Endodermal cell (in vitro differentiated cells): ENCODE results near the gene MFSD12. TPM values are rescaled to one million over a fixed set of nuclear protein-coding genes. Genes with fewer than 3 reads are reported as not detected.
A peak's percentile ranks its signal among the peaks of the same experiment; 100 is the strongest.

ENCODE experiments used
- DNase-seq: peaks from one replicate; pipeline ENCODE4 v3.0.0-alpha.2; 2017
- H3K27ac ChIP-seq: 2 replicates; pipeline ENCODE4 v1.5.1; 2013; ENCODE audit warnings: mild to moderate bottlenecking, low read depth, low read length, moderate library complexity
- H3K27me3 ChIP-seq: 2 replicates; pipeline ENCODE4 v1.6.1; 2013; ENCODE audit warnings: mild to moderate bottlenecking, low read length, moderate library complexity; ENCODE audit not compliant: insufficient read depth, control insufficient read depth, poor library complexity, severe bottlenecking
- H3K36me3 ChIP-seq: 2 replicates; pipeline ENCODE4 v1.7.0; 2013; ENCODE audit warnings: mild to moderate bottlenecking, low read length, moderate library complexity; ENCODE audit not compliant: control insufficient read depth, insufficient read depth
- H3K4me1 ChIP-seq: one replicate; pipeline ENCODE4 v1.7.0; 2013; ENCODE audit warnings: low read length; ENCODE audit not compliant: control insufficient read depth, insufficient read depth
- H3K4me3 ChIP-seq: 2 replicates; pipeline ENCODE4 v1.5.1; 2013; ENCODE audit warnings: mild to moderate bottlenecking, low read length, moderate library complexity
- H3K9ac ChIP-seq: 2 replicates; pipeline ENCODE4 v1.6.1; 2013; ENCODE audit warnings: mild to moderate bottlenecking, low read length, moderate library complexity; ENCODE audit not compliant: poor library complexity, severe bottlenecking; ENCODE audit errors: extremely low read depth
- H3K9me3 ChIP-seq: 2 replicates; pipeline ENCODE4 v1.6.1; 2013; ENCODE audit warnings: mild to moderate bottlenecking, low read length, moderate library complexity; ENCODE audit not compliant: control insufficient read depth
- H3K27ac Mint-ChIP-seq: 2 replicates; pipeline ENCODE4 v1.8.0; 2020; ENCODE audit warnings: mixed read lengths
- H3K27me3 Mint-ChIP-seq: 2 replicates; pipeline ENCODE4 v1.8.0; 2021; ENCODE audit warnings: mild to moderate bottlenecking, mixed read lengths; ENCODE audit not compliant: insufficient read depth
- H3K36me3 Mint-ChIP-seq: 2 replicates; pipeline ENCODE4 v1.8.0; 2020; ENCODE audit warnings: low read depth, mixed read lengths
- H3K4me1 Mint-ChIP-seq: 2 replicates; pipeline ENCODE4 v1.8.0; 2020; ENCODE audit warnings: mixed read lengths
- H3K4me3 Mint-ChIP-seq: 2 replicates; pipeline ENCODE4 v1.8.0; 2020; ENCODE audit warnings: mild to moderate bottlenecking, moderate library complexity, mixed read lengths
- H3K9me3 Mint-ChIP-seq: 2 replicates; pipeline ENCODE4 v1.8.0; 2020; ENCODE audit warnings: mild to moderate bottlenecking, mixed read lengths
- WGBS, 2 experiments: methylation state at CpG; one replicate each; pipeline versions ENCODE4 v1.1.5 to v1.1.7; 2013; ENCODE audit warnings: missing lambda C conversion rate in 2 of 2, mixed read lengths in 1 of 2; ENCODE audit not compliant: insufficient coverage in 1 of 2, insufficient read length in 1 of 2; 5-methylcytosine and 5-hydroxymethylcytosine counted together
- total RNA-seq, 2 donors: library from RNA; stranded (reverse); fragmentation: NEBNext Ultra II Directional in 1 of 2; extraction: Animal tissue kit (Norgen Biotek cat#: 25700) in 1 of 2; gene quantifications; 2 replicates in 1 of 2; 3 replicates in 1 of 2; pipeline ENCODE4 v1.2.1, GENCODE V29; 2021
- TF ChIP-seq, protein P1 (sequence below): fragments of 200-600 bp; sonication (generic); conservative IDR thresholded peaks from 2 replicates; pipeline ENCODE4 v1.5.0; 2021; ENCODE audit warnings: antibody characterized with exemption, mild to moderate bottlenecking

The MFSD12 gene
- total RNA-seq, 2 donors from 2014 or later: 48.2 to 62.4 TPM

- H3K4me3 Mint-ChIP-seq: no peak overlapping the region
- peaks cover 4% of the 10 kb centered on the region for H3K36me3 ChIP-seq
- H3K27ac ChIP-seq: no peak overlapping the region
- no peak overlapping the region for H3K9ac ChIP-seq
- H3K27me3 Mint-ChIP-seq: peaks cover 1% of the 10 kb centered on the region
- H3K4me1 ChIP-seq: no peaks in the 10 kb centered on the region
- peaks cover 3% of the 10 kb centered on the region for H3K4me1 Mint-ChIP-seq
- 87 to 94% methylated on average over 7 to 9 of the region's 9 CpGs for WGBS, 2 experiments
- no peak overlapping the region for H3K4me3 ChIP-seq
- H3K9me3 ChIP-seq: no peaks in the 10 kb centered on the region
- no peak for DNase-seq
- H3K36me3 Mint-ChIP-seq: peaks cover 6% of the 10 kb centered on the region
- no peaks in the 10 kb centered on the region for H3K27me3 ChIP-seq
- no peaks in the 10 kb centered on the region for H3K9me3 Mint-ChIP-seq
- TF ChIP-seq, protein P1, sequence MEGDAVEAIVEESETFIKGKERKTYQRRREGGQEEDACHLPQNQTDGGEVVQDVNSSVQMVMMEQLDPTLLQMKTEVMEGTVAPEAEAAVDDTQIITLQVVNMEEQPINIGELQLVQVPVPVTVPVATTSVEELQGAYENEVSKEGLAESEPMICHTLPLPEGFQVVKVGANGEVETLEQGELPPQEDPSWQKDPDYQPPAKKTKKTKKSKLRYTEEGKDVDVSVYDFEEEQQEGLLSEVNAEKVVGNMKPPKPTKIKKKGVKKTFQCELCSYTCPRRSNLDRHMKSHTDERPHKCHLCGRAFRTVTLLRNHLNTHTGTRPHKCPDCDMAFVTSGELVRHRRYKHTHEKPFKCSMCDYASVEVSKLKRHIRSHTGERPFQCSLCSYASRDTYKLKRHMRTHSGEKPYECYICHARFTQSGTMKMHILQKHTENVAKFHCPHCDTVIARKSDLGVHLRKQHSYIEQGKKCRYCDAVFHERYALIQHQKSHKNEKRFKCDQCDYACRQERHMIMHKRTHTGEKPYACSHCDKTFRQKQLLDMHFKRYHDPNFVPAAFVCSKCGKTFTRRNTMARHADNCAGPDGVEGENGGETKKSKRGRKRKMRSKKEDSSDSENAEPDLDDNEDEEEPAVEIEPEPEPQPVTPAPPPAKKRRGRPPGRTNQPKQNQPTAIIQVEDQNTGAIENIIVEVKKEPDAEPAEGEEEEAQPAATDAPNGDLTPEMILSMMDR: no peak
- H3K27ac Mint-ChIP-seq: peak overlapping the region; percentile 26
Measured at GRCh38 chr19:3551792-3552095, 5.6 kb downstream of the MFSD12 start.

GRCh38 chr19:3550947-3551791, 6.2 kb downstream of the MFSD12 start:
- H3K36me3 Mint-ChIP-seq: peaks cover 6% of the 10 kb centered on the region
- Histone ChIP-seq H3K36me3 (peaks cover 4% of the 10 kb centered on the region), H3K9me3 (no peaks in the 10 kb centered on the region), H3K27me3 (no peaks in the 10 kb centered on the region), H3K4me3 (no peak overlapping the region), H3K4me1 (no peaks in the 10 kb centered on the region), H3K27ac (no peak overlapping the region), H3K9ac (no peak overlapping the region)
- no peak for DNase-seq
- peak overlapping the region; percentile 26 for H3K27ac Mint-ChIP-seq
- no peaks in the 10 kb centered on the region for H3K27me3 Mint-ChIP-seq
- no peaks in the 10 kb centered on the region for H3K9me3 Mint-ChIP-seq
- TF ChIP-seq, protein P1: no peak
- no peaks in the 10 kb centered on the region for H3K4me1 Mint-ChIP-seq
- 93 to 95% methylated on average over 21 to 32 of the region's 34 CpGs for WGBS, 2 experiments
- no peak overlapping the region for H3K4me3 Mint-ChIP-seq

DNA sequence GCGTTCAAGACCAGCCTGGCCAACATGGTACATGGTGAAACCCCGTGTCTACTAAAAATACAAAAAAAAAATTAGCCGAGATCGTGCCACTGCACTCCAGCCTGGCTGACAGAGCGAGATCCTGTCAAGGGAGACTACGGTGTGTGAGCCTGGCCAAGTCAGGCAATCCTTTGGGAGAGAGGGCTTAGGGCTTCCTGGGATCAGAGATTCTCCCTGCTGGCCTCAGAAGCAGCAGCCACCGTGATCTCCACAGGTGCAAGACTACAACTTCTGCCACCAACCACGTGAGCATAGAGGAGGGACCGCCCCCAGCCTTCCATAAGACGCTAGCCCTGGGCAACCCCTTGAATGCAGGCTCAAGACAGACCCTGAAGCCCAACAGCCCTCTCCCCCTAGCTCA, 7.6 kb downstream of the MFSD12 start:
- no peak overlapping the region for H3K27ac Mint-ChIP-seq
- H3K36me3 Mint-ChIP-seq: peaks cover 16% of the 10 kb centered on the region
- Histone ChIP-seq H3K27ac (no peak overlapping the region), H3K27me3 (no peaks in the 10 kb centered on the region), H3K4me3 (no peak overlapping the region), H3K9ac (no peak overlapping the region), H3K4me1 (no peaks in the 10 kb centered on the region), H3K9me3 (no peaks in the 10 kb centered on the region), H3K36me3 (peaks cover 14% of the 10 kb centered on the region)
- TF ChIP-seq, protein P1: no peak
- H3K9me3 Mint-ChIP-seq: no peaks in the 10 kb centered on the region
- DNase-seq: no peak
- H3K27me3 Mint-ChIP-seq: no peaks in the 10 kb centered on the region
- no peak overlapping the region for H3K4me3 Mint-ChIP-seq
- H3K4me1 Mint-ChIP-seq: no peaks in the 10 kb centered on the region
- 91 to 95% methylated on average over 6 to 10 of the region's 10 CpGs for WGBS, 2 experiments
